WTC11 (cell line): ENCODE measurements around the gene MLEC. TPM values are rescaled to one million over a fixed set of nuclear protein-coding genes. Genes with fewer than 3 reads are reported as not detected.

Source experiments
- ATAC-seq: fragments of 200-7000 bp; cut with Tn5 transposase; 2 replicates; pipeline ENCODE4 v1.10.0; 2021; ENCODE audit warnings: mild to moderate bottlenecking, moderate library complexity
- CTCF ChIA-PET: fragments of 300-600 bp; sonication (Branson Sonifier 250); formaldehyde crosslinking; loops from one replicate; lab custom pipeline; 2021; ENCODE audit warnings: antibody characterized with exemption; lab: Charles Lee
- POLR2A ChIA-PET: fragments of 350-600 bp; sonication (Branson Sonifier 250); formaldehyde crosslinking; loops from one replicate; lab custom pipeline; 2021; ENCODE audit warnings: antibody characterized with exemption; lab: Charles Lee
- DNase-seq: peaks from one replicate; pipeline ENCODE4 v3.0.0; 2021; ENCODE audit warnings: low spot score
- H3K27ac Mint-ChIP-seq: 2 replicates; pipeline ENCODE4 v1.8.0; 2021; ENCODE audit warnings: mixed read lengths
- H3K27me3 Mint-ChIP-seq: 2 replicates; pipeline ENCODE4 v1.8.0; 2021; ENCODE audit warnings: low read depth, mild to moderate bottlenecking, moderate library complexity, mixed read lengths
- H3K36me3 Mint-ChIP-seq: 2 replicates; pipeline ENCODE4 v1.8.0; 2021; ENCODE audit warnings: mixed read lengths
- H3K4me1 Mint-ChIP-seq: 2 replicates; pipeline ENCODE4 v1.8.0; 2022; ENCODE audit warnings: mixed read lengths
- H3K4me3 Mint-ChIP-seq: 2 replicates; pipeline ENCODE4 v1.8.0; 2021; ENCODE audit warnings: mild to moderate bottlenecking, moderate library complexity, mixed read lengths
- H3K9me3 Mint-ChIP-seq: 2 replicates; pipeline ENCODE4 v1.8.0; 2021; ENCODE audit warnings: mixed read lengths
- CREB1 ChIP-seq: sonication (generic); formaldehyde crosslinking; IDR thresholded peaks from 2 replicates; pipeline ENCODE4 v1.8.0; 2023; ENCODE audit warnings: mild to moderate bottlenecking, missing genetic modification reagents
- FOXK1 ChIP-seq: sonication (generic); formaldehyde crosslinking; IDR thresholded peaks from 2 replicates; pipeline ENCODE4 v1.8.0; 2022; ENCODE audit warnings: mild to moderate bottlenecking, moderate library complexity, missing genetic modification reagents
- JAZF1 ChIP-seq: fragments of 250-450 bp; sonication (Bioruptor Pico); IDR thresholded peaks from 2 replicates; pipeline ENCODE4 v1.9.0; 2021; ENCODE audit warnings: moderate library complexity, mild to moderate bottlenecking, inconsistent platforms
- JUN ChIP-seq: sonication (generic); formaldehyde crosslinking; IDR thresholded peaks from 2 replicates; pipeline ENCODE4 v1.8.0; 2023; ENCODE audit warnings: mild to moderate bottlenecking, missing genetic modification reagents
- NFE2L1 ChIP-seq: sonication (generic); formaldehyde crosslinking; IDR thresholded peaks from 2 replicates; pipeline ENCODE4 v1.8.1; 2023; ENCODE audit warnings: missing genetic modification reagents
- NR2C2 ChIP-seq: sonication (generic); formaldehyde crosslinking; IDR thresholded peaks from 2 replicates; pipeline ENCODE4 v1.8.0; 2022; ENCODE audit warnings: mild to moderate bottlenecking, missing genetic modification reagents
- NR3C1 ChIP-seq: sonication (generic); formaldehyde crosslinking; conservative IDR thresholded peaks from 2 replicates; pipeline ENCODE4 v1.8.1; 2023; ENCODE audit warnings: low read depth, mild to moderate bottlenecking, missing genetic modification reagents
- PRDM15 ChIP-seq: sonication (generic); formaldehyde crosslinking; IDR thresholded peaks from 2 replicates; pipeline ENCODE4 v1.8.0; 2022; ENCODE audit warnings: missing genetic modification reagents
- RELA ChIP-seq: sonication (generic); formaldehyde crosslinking; IDR thresholded peaks from 2 replicates; pipeline ENCODE4 v1.8.1; 2022; ENCODE audit warnings: missing genetic modification reagents, mild to moderate bottlenecking, borderline replicate concordance
- SMAD4 ChIP-seq: sonication (generic); formaldehyde crosslinking; IDR thresholded peaks from 2 replicates; pipeline ENCODE4 v1.8.0; 2022; ENCODE audit warnings: mild to moderate bottlenecking, missing genetic modification reagents
- STAT6 ChIP-seq: sonication (generic); formaldehyde crosslinking; conservative IDR thresholded peaks from 2 replicates; pipeline ENCODE4 v1.8.1; 2023; ENCODE audit warnings: mild to moderate bottlenecking, low read depth, missing genetic modification reagents, moderate library complexity
- TP53 ChIP-seq: sonication (generic); formaldehyde crosslinking; IDR thresholded peaks from 2 replicates; pipeline ENCODE4 v1.8.1; 2023; ENCODE audit warnings: mild to moderate bottlenecking, missing genetic modification reagents
- ZNF263 ChIP-seq: sonication (generic); formaldehyde crosslinking; IDR thresholded peaks from 2 replicates; pipeline ENCODE4 v1.8.1; 2022; ENCODE audit warnings: low read depth, mild to moderate bottlenecking, moderate library complexity, missing genetic modification reagents
- ZNF317 ChIP-seq: sonication (generic); formaldehyde crosslinking; IDR thresholded peaks from 2 replicates; pipeline ENCODE4 v1.8.1; 2023; ENCODE audit warnings: low read depth, mild to moderate bottlenecking, moderate library complexity, missing genetic modification reagents, borderline replicate concordance
- ZNF396 ChIP-seq: fragments of 250-450 bp; sonication (Bioruptor Pico); IDR thresholded peaks from 2 replicates; pipeline ENCODE4 v1.8.0; 2021; ENCODE audit warnings: mild to moderate bottlenecking, moderate library complexity, borderline replicate concordance
- ZNF512 ChIP-seq: sonication (generic); formaldehyde crosslinking; IDR thresholded peaks from 2 replicates; pipeline ENCODE4 v1.8.1; 2022; ENCODE audit warnings: missing genetic modification reagents, borderline replicate concordance
- total RNA-seq: library from RNA; stranded (reverse); gene quantifications from 3 replicates; pipeline ENCODE4 v1.2.3, GENCODE V29; 2021
- TF ChIP-seq, protein P1 (sequence below): sonication (generic); formaldehyde crosslinking; IDR thresholded peaks from 2 replicates; pipeline ENCODE4 v1.8.1; 2022; ENCODE audit warnings: low read depth, missing genetic modification reagents, borderline replicate concordance
- TF ChIP-seq, protein P2 (sequence below): sonication (generic); formaldehyde crosslinking; IDR thresholded peaks from 2 replicates; pipeline ENCODE4 v1.8.0; 2022; ENCODE audit warnings: mild to moderate bottlenecking, missing genetic modification reagents
- TF ChIP-seq, protein P3 (sequence below): sonication (generic); formaldehyde crosslinking; IDR thresholded peaks from 2 replicates; pipeline ENCODE4 v1.8.1; 2022; ENCODE audit warnings: low read depth, mild to moderate bottlenecking, moderate library complexity, missing genetic modification reagents, borderline replicate concordance
- TF ChIP-seq, protein P4 (sequence below): sonication (generic); formaldehyde crosslinking; IDR thresholded peaks from 2 replicates; pipeline ENCODE4 v1.8.1; 2023; ENCODE audit warnings: mild to moderate bottlenecking, missing genetic modification reagents, moderate library complexity

MLEC gene
- total RNA-seq, 1 experiment from 2014 or later: 278 TPM

- POLR2A ChIA-PET: interaction anchor here (0.6 kb wide), 1 partner anchor 722 kb away, joined by 4 read pairs; no protein-coding TSS in a partner anchor
- Mint-ChIP-seq H3K27ac (peak overlapping the region; percentile 84), H3K9me3 (no peaks in the 10 kb centered on the region), H3K4me3 (no peak overlapping the region), H3K4me1 (no peaks in the 10 kb centered on the region), H3K36me3 (peaks cover 34% of the 10 kb centered on the region), H3K27me3 (no peaks in the 10 kb centered on the region)
- TF ChIP-seq NR2C2 (CRISPR knock-in tag) (no peak), STAT6 (CRISPR knock-in tag) (no peak), RELA (CRISPR knock-in tag) (no peak), FOXK1 (CRISPR knock-in tag) (no peak), TP53 (CRISPR knock-in tag) (no peak), ZNF512 (no peak), JAZF1 (CRISPR knock-in tag) (no peak), ZNF396 (CRISPR knock-in tag) (no peak), SMAD4 (CRISPR knock-in tag) (no peak), ZNF263 (CRISPR knock-in tag) (no peak)
- TF ChIP-seq, protein P1, sequence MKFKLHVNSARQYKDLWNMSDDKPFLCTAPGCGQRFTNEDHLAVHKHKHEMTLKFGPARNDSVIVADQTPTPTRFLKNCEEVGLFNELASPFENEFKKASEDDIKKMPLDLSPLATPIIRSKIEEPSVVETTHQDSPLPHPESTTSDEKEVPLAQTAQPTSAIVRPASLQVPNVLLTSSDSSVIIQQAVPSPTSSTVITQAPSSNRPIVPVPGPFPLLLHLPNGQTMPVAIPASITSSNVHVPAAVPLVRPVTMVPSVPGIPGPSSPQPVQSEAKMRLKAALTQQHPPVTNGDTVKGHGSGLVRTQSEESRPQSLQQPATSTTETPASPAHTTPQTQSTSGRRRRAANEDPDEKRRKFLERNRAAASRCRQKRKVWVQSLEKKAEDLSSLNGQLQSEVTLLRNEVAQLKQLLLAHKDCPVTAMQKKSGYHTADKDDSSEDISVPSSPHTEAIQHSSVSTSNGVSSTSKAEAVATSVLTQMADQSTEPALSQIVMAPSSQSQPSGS (CRISPR knock-in tag): no peak
- TF ChIP-seq, protein P2, sequence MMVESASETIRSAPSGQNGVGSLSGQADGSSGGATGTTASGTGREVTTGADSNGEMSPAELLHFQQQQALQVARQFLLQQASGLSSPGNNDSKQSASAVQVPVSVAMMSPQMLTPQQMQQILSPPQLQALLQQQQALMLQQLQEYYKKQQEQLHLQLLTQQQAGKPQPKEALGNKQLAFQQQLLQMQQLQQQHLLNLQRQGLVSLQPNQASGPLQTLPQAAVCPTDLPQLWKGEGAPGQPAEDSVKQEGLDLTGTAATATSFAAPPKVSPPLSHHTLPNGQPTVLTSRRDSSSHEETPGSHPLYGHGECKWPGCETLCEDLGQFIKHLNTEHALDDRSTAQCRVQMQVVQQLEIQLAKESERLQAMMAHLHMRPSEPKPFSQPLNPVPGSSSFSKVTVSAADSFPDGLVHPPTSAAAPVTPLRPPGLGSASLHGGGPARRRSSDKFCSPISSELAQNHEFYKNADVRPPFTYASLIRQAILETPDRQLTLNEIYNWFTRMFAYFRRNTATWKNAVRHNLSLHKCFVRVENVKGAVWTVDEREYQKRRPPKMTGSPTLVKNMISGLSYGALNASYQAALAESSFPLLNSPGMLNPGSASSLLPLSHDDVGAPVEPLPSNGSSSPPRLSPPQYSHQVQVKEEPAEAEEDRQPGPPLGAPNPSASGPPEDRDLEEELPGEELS (CRISPR knock-in tag): no peak
- ATAC-seq (peak; percentile 42; the same call in 1 of the 2 replicates), DNase-seq (no peak)
- CTCF ChIA-PET: interaction anchor here (1.1 to 2.1 kb wide), 2 partner anchors 54 to 57 kb away, joined by 3 to 9 read pairs; no protein-coding TSS in a partner anchor
These were observed 16.5 kb downstream of the MLEC start for GRCh38 chr12:120703311-120703942.

DNA sequence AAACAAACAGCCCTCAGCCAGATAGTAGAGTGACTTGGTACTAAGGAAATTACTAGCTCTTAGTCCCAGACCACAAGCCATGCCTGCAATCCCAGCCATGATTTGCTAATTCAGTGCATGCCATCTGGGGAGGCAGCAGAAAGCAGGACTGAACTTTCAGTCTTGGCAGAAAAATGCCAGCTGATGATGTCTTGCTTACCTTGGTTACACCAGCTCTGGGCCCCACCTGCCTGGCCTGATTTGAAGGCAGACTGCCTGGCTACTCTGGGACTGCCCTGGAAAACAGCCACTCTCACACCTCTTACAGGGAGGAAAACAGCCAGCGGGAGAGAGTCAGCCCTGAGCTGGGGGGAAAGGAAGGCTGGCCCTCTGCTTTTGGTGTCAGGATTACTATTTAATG is 18.7 kb downstream of the MLEC start:
- no peak overlapping the region; the same call in 1 of the 2 replicates for H3K27ac Mint-ChIP-seq
- no peak overlapping the region for H3K4me3 Mint-ChIP-seq
- peaks cover 7% of the 10 kb centered on the region for H3K4me1 Mint-ChIP-seq
- no peak for ATAC-seq
- ChIA-PET CTCF (interaction anchor here (0.6 to 0.7 kb wide), 2 partner anchors 56 kb away, joined by 3 to 5 read pairs; no protein-coding TSS in a partner anchor), POLR2A (no interaction called here)
- H3K36me3 Mint-ChIP-seq: peaks cover 13% of the 10 kb centered on the region
- DNase-seq: no peak
- H3K9me3 Mint-ChIP-seq: no peaks in the 10 kb centered on the region
- no peaks in the 10 kb centered on the region for H3K27me3 Mint-ChIP-seq
- TF ChIP-seq CREB1: no peak
- TF ChIP-seq, protein P3, sequence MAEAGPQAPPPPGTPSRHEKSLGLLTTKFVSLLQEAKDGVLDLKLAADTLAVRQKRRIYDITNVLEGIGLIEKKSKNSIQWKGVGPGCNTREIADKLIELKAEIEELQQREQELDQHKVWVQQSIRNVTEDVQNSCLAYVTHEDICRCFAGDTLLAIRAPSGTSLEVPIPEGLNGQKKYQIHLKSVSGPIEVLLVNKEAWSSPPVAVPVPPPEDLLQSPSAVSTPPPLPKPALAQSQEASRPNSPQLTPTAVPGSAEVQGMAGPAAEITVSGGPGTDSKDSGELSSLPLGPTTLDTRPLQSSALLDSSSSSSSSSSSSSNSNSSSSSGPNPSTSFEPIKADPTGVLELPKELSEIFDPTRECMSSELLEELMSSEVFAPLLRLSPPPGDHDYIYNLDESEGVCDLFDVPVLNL: no peak
- no peak for TF ChIP-seq NR3C1
- TF ChIP-seq ZNF317: no peak
- TF ChIP-seq, protein P4, sequence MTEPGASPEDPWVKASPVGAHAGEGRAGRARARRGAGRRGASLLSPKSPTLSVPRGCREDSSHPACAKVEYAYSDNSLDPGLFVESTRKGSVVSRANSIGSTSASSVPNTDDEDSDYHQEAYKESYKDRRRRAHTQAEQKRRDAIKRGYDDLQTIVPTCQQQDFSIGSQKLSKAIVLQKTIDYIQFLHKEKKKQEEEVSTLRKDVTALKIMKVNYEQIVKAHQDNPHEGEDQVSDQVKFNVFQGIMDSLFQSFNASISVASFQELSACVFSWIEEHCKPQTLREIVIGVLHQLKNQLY (CRISPR knock-in tag): no peak
- TF ChIP-seq PRDM15 (CRISPR knock-in tag): no peak
- TF ChIP-seq NFE2L1 (CRISPR knock-in tag): no peak
- TF ChIP-seq JUN (CRISPR knock-in tag): no peak
